BLaER1 (cell line): ENCODE data around the gene TES.

Experiments used
- H3K27ac ChIP-seq: shearing (Covaris generic); formaldehyde crosslinking; 2 replicates; pipeline ENCODE4 v1.8.1; 2022
- H3K27me3 ChIP-seq: shearing (Covaris generic); formaldehyde crosslinking; 2 replicates; pipeline ENCODE4 v1.8.1; 2022
- H3K36me3 ChIP-seq: shearing (Covaris generic); formaldehyde crosslinking; 2 replicates; pipeline ENCODE4 v1.8.1; 2022
- H3K4me1 ChIP-seq: shearing (Covaris generic); formaldehyde crosslinking; 2 replicates; pipeline ENCODE4 v1.8.1; 2022
- H3K4me2 ChIP-seq: shearing (Covaris generic); formaldehyde crosslinking; 2 replicates; pipeline ENCODE4 v1.8.1; 2022
- H3K4me3 ChIP-seq: shearing (Covaris generic); formaldehyde crosslinking; 2 replicates; pipeline ENCODE4 v1.8.1; 2022
- H3K9ac ChIP-seq: shearing (Covaris generic); formaldehyde crosslinking; 2 replicates; pipeline ENCODE4 v1.8.1; 2022
- H3K9me3 ChIP-seq: shearing (Covaris generic); formaldehyde crosslinking; 2 replicates; pipeline ENCODE4 v1.8.1; 2022
- H4K20me1 ChIP-seq: shearing (Covaris generic); formaldehyde crosslinking; 2 replicates; pipeline ENCODE4 v1.8.1; 2022
- Cebpa-rat ChIP-seq: shearing (Covaris generic); IDR thresholded peaks from 2 replicates; pipeline ENCODE4 v1.8.1; 2022

TES gene

GRCh38 chr7:116258734-116259133 is 48.4 kb downstream of the TES start:
- no peaks in the 10 kb centered on the region for H3K27me3 ChIP-seq
- H3K4me1 ChIP-seq, result no peaks in the 10 kb centered on the region
- H4K20me1 ChIP-seq, result no peaks in the 10 kb centered on the region
- no peak overlapping the region for H3K27ac ChIP-seq
- no peaks in the 10 kb centered on the region for H3K9me3 ChIP-seq
- H3K4me2 ChIP-seq, result no peak overlapping the region
- H3K4me3 ChIP-seq, result no peak overlapping the region
- no peak for TF ChIP-seq Cebpa-rat
- H3K9ac ChIP-seq, result no peak overlapping the region
- no peaks in the 10 kb centered on the region for H3K36me3 ChIP-seq

GRCh38 chr7:116259156-116259870 is 49.0 kb downstream of the TES start:
- Histone ChIP-seq H3K4me2 (no peak overlapping the region), H3K36me3 (no peaks in the 10 kb centered on the region), H3K4me1 (no peaks in the 10 kb centered on the region), H3K27me3 (no peaks in the 10 kb centered on the region), H3K27ac (no peak overlapping the region), H3K4me3 (no peak overlapping the region), H3K9ac (no peak overlapping the region), H3K9me3 (no peaks in the 10 kb centered on the region), H4K20me1 (no peaks in the 10 kb centered on the region)
- no peak for TF ChIP-seq Cebpa-rat

GRCh38 chr7:116259871-116260440 is 49.6 kb downstream of the TES start:
- no peaks in the 10 kb centered on the region for H3K4me1 ChIP-seq
- no peaks in the 10 kb centered on the region for H3K9me3 ChIP-seq
- H3K4me2 ChIP-seq, result no peak overlapping the region
- no peak overlapping the region for H3K27ac ChIP-seq
- H4K20me1 ChIP-seq, result no peaks in the 10 kb centered on the region
- H3K9ac ChIP-seq, result no peak overlapping the region
- no peaks in the 10 kb centered on the region for H3K27me3 ChIP-seq
- no peak for TF ChIP-seq Cebpa-rat
- no peaks in the 10 kb centered on the region for H3K36me3 ChIP-seq
- no peak overlapping the region for H3K4me3 ChIP-seq

- TF ChIP-seq Cebpa-rat, result no peak
- Histone ChIP-seq H3K4me3 (no peak overlapping the region), H3K36me3 (no peaks in the 10 kb centered on the region), H3K9ac (no peak overlapping the region), H3K27me3 (no peaks in the 10 kb centered on the region), H3K27ac (no peak overlapping the region), H4K20me1 (no peaks in the 10 kb centered on the region), H3K4me1 (no peaks in the 10 kb centered on the region), H3K9me3 (no peaks in the 10 kb centered on the region), H3K4me2 (no peak overlapping the region)
Observed at GRCh38 chr7:116261904-116262303, 51.6 kb downstream of the TES start.

GRCh38 chr7:116265881-116266280 is 55.5 kb downstream of the TES start:
- no peaks in the 10 kb centered on the region for H3K27me3 ChIP-seq
- H3K36me3 ChIP-seq, result no peaks in the 10 kb centered on the region
- TF ChIP-seq Cebpa-rat, result no peak
- no peaks in the 10 kb centered on the region for H3K4me1 ChIP-seq
- no peak overlapping the region for H3K4me3 ChIP-seq
- no peak overlapping the region for H3K27ac ChIP-seq
- no peaks in the 10 kb centered on the region for H4K20me1 ChIP-seq
- no peaks in the 10 kb centered on the region for H3K9me3 ChIP-seq
- H3K9ac ChIP-seq, result no peak overlapping the region
- no peak overlapping the region for H3K4me2 ChIP-seq

GRCh38 chr7:116269466-116269865 is 59.1 kb downstream of the TES start:
- no peaks in the 10 kb centered on the region for H3K27me3 ChIP-seq
- no peak overlapping the region for H3K9ac ChIP-seq
- no peaks in the 10 kb centered on the region for H4K20me1 ChIP-seq
- no peaks in the 10 kb centered on the region for H3K9me3 ChIP-seq
- H3K4me2 ChIP-seq, result no peak overlapping the region
- no peaks in the 10 kb centered on the region for H3K4me1 ChIP-seq
- no peak overlapping the region for H3K27ac ChIP-seq
- H3K36me3 ChIP-seq, result no peaks in the 10 kb centered on the region
- no peak for TF ChIP-seq Cebpa-rat
- H3K4me3 ChIP-seq, result no peak overlapping the region

- H3K36me3 ChIP-seq, result no peaks in the 10 kb centered on the region
- H3K9me3 ChIP-seq, result no peaks in the 10 kb centered on the region
- no peaks in the 10 kb centered on the region for H3K27me3 ChIP-seq
- no peak overlapping the region for H3K27ac ChIP-seq
- H3K4me1 ChIP-seq, result peaks cover under 1% of the 10 kb centered on the region; the same call in 1 of the 2 replicates
- no peaks in the 10 kb centered on the region for H4K20me1 ChIP-seq
- TF ChIP-seq Cebpa-rat, result no peak
- H3K4me2 ChIP-seq, result no peak overlapping the region
- no peak overlapping the region for H3K4me3 ChIP-seq
- no peak overlapping the region for H3K9ac ChIP-seq
Observed at GRCh38 chr7:116271161-116271913, 61.0 kb downstream of the TES start.

- TF ChIP-seq Cebpa-rat, result no peak
- Histone ChIP-seq H3K27ac (no peak overlapping the region), H3K9ac (no peak overlapping the region), H3K4me1 (peaks cover 10% of the 10 kb centered on the region), H3K4me2 (no peak overlapping the region), H3K36me3 (no peaks in the 10 kb centered on the region), H3K27me3 (no peaks in the 10 kb centered on the region), H4K20me1 (no peaks in the 10 kb centered on the region), H3K4me3 (no peak overlapping the region), H3K9me3 (no peaks in the 10 kb centered on the region)
Observed at GRCh38 chr7:116271963-116272886, 61.9 kb downstream of the TES start.

- Histone ChIP-seq H3K4me2 (no peak overlapping the region), H3K27ac (no peak overlapping the region), H3K27me3 (no peaks in the 10 kb centered on the region), H3K9ac (no peak overlapping the region), H3K9me3 (no peaks in the 10 kb centered on the region), H3K4me3 (no peak overlapping the region), H4K20me1 (no peaks in the 10 kb centered on the region), H3K36me3 (no peaks in the 10 kb centered on the region), H3K4me1 (peaks cover 16% of the 10 kb centered on the region)
- no peak for TF ChIP-seq Cebpa-rat
Observed at GRCh38 chr7:116273283-116273917, 63.1 kb downstream of the TES start.
